Embryonic facial prominence (tissue), 1 donor: ENCODE results near the gene SLC10A3.

ENCODE experiments used
- DNase-seq: peaks from one replicate; pipeline ENCODE4 v3.0.0-alpha.2; 2016; ENCODE audit errors: extremely low spot score

Gene SLC10A3

GRCh38 chrX:154440623-154441357, 49.6 kb downstream of the SLC10A3 start:
- DNase-seq: no peak

GRCh38 chrX:154439841-154440240, 50.6 kb downstream of the SLC10A3 start:
- no peak for DNase-seq

- DNase-seq: no peak
Measured at GRCh38 chrX:154437971-154438893, 52.2 kb downstream of the SLC10A3 start.
